ENCODE results near the gene GBA3.

DNA sequence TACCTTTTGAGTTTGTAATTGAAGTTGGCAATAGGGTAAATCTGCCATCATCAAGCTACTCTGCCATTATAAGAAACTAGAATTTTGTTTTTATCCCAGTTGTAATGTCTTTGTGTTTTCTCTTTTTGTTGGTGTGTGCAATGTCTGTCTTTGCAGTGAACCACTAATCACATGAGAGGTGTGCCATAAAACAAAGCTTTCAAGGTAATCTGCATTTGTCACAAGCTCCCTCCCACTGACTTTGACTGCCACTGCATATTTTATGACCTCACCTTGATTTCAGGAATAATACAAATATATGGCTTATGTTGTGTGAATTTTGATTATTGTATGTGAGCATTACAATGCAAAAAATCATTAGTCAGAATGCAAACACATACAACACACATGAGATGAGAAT is 9.0 kb upstream of the GBA3 start:
- TF ChIP-seq, protein P1, sequence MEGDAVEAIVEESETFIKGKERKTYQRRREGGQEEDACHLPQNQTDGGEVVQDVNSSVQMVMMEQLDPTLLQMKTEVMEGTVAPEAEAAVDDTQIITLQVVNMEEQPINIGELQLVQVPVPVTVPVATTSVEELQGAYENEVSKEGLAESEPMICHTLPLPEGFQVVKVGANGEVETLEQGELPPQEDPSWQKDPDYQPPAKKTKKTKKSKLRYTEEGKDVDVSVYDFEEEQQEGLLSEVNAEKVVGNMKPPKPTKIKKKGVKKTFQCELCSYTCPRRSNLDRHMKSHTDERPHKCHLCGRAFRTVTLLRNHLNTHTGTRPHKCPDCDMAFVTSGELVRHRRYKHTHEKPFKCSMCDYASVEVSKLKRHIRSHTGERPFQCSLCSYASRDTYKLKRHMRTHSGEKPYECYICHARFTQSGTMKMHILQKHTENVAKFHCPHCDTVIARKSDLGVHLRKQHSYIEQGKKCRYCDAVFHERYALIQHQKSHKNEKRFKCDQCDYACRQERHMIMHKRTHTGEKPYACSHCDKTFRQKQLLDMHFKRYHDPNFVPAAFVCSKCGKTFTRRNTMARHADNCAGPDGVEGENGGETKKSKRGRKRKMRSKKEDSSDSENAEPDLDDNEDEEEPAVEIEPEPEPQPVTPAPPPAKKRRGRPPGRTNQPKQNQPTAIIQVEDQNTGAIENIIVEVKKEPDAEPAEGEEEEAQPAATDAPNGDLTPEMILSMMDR (IDR thresholded peaks at IDR 0.05), result no peak
- no peak for TF ChIP-seq POLR2A (IDR thresholded peaks at IDR 0.05)
